Liver (tissue), 3 donors: ENCODE results near the gene ANKRD11.

ENCODE experiments used
- ATF3 ChIP-seq: IDR thresholded peaks from 2 replicates; pipeline ENCODE4 v1.6.1; 2016; ENCODE audit warnings: antibody characterized with exemption
- CTCF ChIP-seq: fragments of 150-350 bp; IDR thresholded peaks from 2 replicates; pipeline ENCODE4 v1.5.1; 2017; ENCODE audit warnings: improper control_type of control experiment, low read depth, low read length; ENCODE audit not compliant: missing input control
- EGR1 ChIP-seq, 2 donors: IDR thresholded peaks; 2 replicates each; pipeline ENCODE4 v1.6.1; 2016 to 2018; ENCODE audit warnings: antibody characterized with exemption in 2 of 2, low read depth in 2 of 2
- FOXA1 ChIP-seq: IDR thresholded peaks from 2 replicates; pipeline ENCODE4 v1.6.1; 2016; ENCODE audit warnings: antibody characterized with exemption
- GABPA ChIP-seq, 2 donors: IDR thresholded peaks in 1 of 2; conservative IDR thresholded peaks in 1 of 2; 2 replicates each; pipeline ENCODE4 v1.6.1; 2016; ENCODE audit warnings: antibody characterized with exemption in 2 of 2, mild to moderate bottlenecking in 1 of 2, moderate library complexity in 1 of 2
- JUND ChIP-seq, 2 donors: IDR thresholded peaks; 2 replicates each; pipeline ENCODE4 v1.6.1; 2016; ENCODE audit warnings: antibody characterized with exemption in 2 of 2
- MAX ChIP-seq: IDR thresholded peaks from 2 replicates; pipeline ENCODE4 v1.6.1; 2016; ENCODE audit warnings: antibody characterized with exemption
- RAD21 ChIP-seq, 2 donors: IDR thresholded peaks; 2 replicates each; pipeline ENCODE4 v1.6.1; 2016; ENCODE audit warnings: antibody characterized with exemption in 2 of 2, mild to moderate bottlenecking in 2 of 2
- REST ChIP-seq: IDR thresholded peaks from 2 replicates; pipeline ENCODE4 v1.6.1; 2016; ENCODE audit warnings: antibody characterized with exemption, mild to moderate bottlenecking
- SP1 ChIP-seq: IDR thresholded peaks from 2 replicates; pipeline ENCODE4 v1.6.1; 2018; ENCODE audit warnings: antibody characterized with exemption, mild to moderate bottlenecking
- TAF1 ChIP-seq: conservative IDR thresholded peaks from 2 replicates; pipeline ENCODE4 v1.6.1; 2016; ENCODE audit warnings: antibody characterized with exemption, mild to moderate bottlenecking
- YY1 ChIP-seq: IDR thresholded peaks from 2 replicates; pipeline ENCODE4 v1.6.1; 2016; ENCODE audit warnings: antibody characterized with exemption, mild to moderate bottlenecking
- ZBTB33 ChIP-seq: IDR thresholded peaks from 2 replicates; pipeline ENCODE4 v1.6.1; 2016; ENCODE audit warnings: antibody characterized with exemption
- donor health status: healthy.
- donor health status: healthy.

- TF ChIP-seq SP1 (no peak), CTCF (no peak), ATF3 (no peak), TAF1 (no peak), JUND (IDR thresholded peaks at IDR 0.05) (no peak), REST (no peak), RAD21 (IDR thresholded peaks at IDR 0.05) (no peak), FOXA1 (no peak), GABPA (IDR thresholded peaks at IDR 0.05 in 1 of 2, conservative IDR thresholded peaks at IDR 0.05 in 1 of 2) (no peak), EGR1 (IDR thresholded peaks at IDR 0.05; ENCODE audit: low read depth in 2 of 2) (no peak), YY1 (no peak), ZBTB33 (no peak), MAX (no peak)
Measured at GRCh38 chr16:89538286-89538685, 47.9 kb upstream of the ANKRD11 start.
